ENCODE results near the gene IRX2. TPM values are rescaled to one million over a fixed set of nuclear protein-coding genes. Genes with fewer than 3 reads are reported as not detected.

The IRX2 gene
- polyA plus RNA-seq, 3 donors = not detected

- 91% methylated on average over 12 of the region's 13 CpGs for WGBS (ENCODE audit: insufficient coverage)
- peaks cover 0 to 2% (median 0%) of the 10 kb centered on the region in 3 donors for H3K27me3 Mint-ChIP-seq (ENCODE audit: low read depth in 3 of 3)
- no peak overlapping the region for H3K27ac Mint-ChIP-seq
Observed at GRCh38 chr5:2698581-2698980, 52.9 kb downstream of the IRX2 start.

GRCh38 chr5:2697446-2698200 is 53.9 kb downstream of the IRX2 start:
- no peak overlapping the region for H3K4me2 ChIP-seq (replicated peaks; ENCODE audit: extremely low read depth, low read length, poor library complexity, severe bottlenecking)
- no peak overlapping the region for H3K27ac ChIP-seq (ENCODE audit: low read depth in 1 of 2, low read length in 2 of 2)
- H3K4me1 Mint-ChIP-seq = no peaks in the 10 kb centered on the region
- no peak overlapping the region for H3K9ac ChIP-seq (ENCODE audit: insufficient read depth, low read length, poor library complexity, severe bottlenecking)
- TF ChIP-seq CTCF (IDR thresholded peaks at IDR 0.05) = no peak
- no peak overlapping the region for H3K27ac Mint-ChIP-seq
- H3K36me3 ChIP-seq (replicated peaks in 1 of 2; ENCODE audit: control insufficient read depth in 1 of 2, insufficient read depth in 2 of 2, low read length in 2 of 2) = no peaks in the 10 kb centered on the region
- no peaks in the 10 kb centered on the region for H3K36me3 Mint-ChIP-seq
- WGBS (ENCODE audit: insufficient coverage) = 88% methylated on average over 13 of the region's 23 CpGs
- H3K79me2 ChIP-seq (ENCODE audit: insufficient read depth, low read length) = no peaks in the 10 kb centered on the region
- no peaks in the 10 kb centered on the region for H4K20me1 ChIP-seq (ENCODE audit: insufficient read depth, low read length)
- no peaks in the 10 kb centered on the region for H3K4me1 ChIP-seq (ENCODE audit: control insufficient read depth in 1 of 2, insufficient read depth in 2 of 2, low read length in 2 of 2)
- no peak overlapping the region for H3K4me3 ChIP-seq (replicated peaks in 1 of 3; ENCODE audit: low read depth in 2 of 3, low read length in 3 of 3)
- H3K9me3 Mint-ChIP-seq = peaks cover 0 to 16% (median 0%) of the 10 kb centered on the region in 7 donors
- no peak overlapping the region for H2AFZ ChIP-seq (ENCODE audit: insufficient read depth, low read depth, low read length, poor library complexity, severe bottlenecking)
- H3K27me3 ChIP-seq (ENCODE audit: control insufficient read depth in 2 of 2, insufficient read depth in 2 of 2, low read length in 2 of 2) = no peaks in the 10 kb centered on the region
- intact Hi-C loops (cut with micrococcal nuclease) = no loop called here
- H3K4me3 Mint-ChIP-seq = no peak overlapping the region
- H3K27me3 Mint-ChIP-seq (ENCODE audit: low read depth in 3 of 3) = peaks cover 0 to 2% (median 0%) of the 10 kb centered on the region in 3 donors
- no peak for DNase-seq
- peaks cover 0 to 5% of the 10 kb centered on the region in 2 donors for H3K9me3 ChIP-seq (replicated peaks in 1 of 2; ENCODE audit: control insufficient read depth in 1 of 2, insufficient read depth in 1 of 2, low read length in 2 of 2)

More at GRCh38 chr5:2698581-2698980, 52.9 kb downstream of the IRX2 start:
- no peak overlapping the region for H3K4me2 ChIP-seq (replicated peaks; ENCODE audit: extremely low read depth, low read length, poor library complexity, severe bottlenecking)
- H3K9me3 ChIP-seq (replicated peaks in 1 of 2; ENCODE audit: control insufficient read depth in 1 of 2, insufficient read depth in 1 of 2, low read length in 2 of 2) = peaks cover 0 to 5% of the 10 kb centered on the region in 2 donors
- peaks cover 0 to 16% (median 0%) of the 10 kb centered on the region in 7 donors for H3K9me3 Mint-ChIP-seq
- H2AFZ ChIP-seq (ENCODE audit: insufficient read depth, low read depth, low read length, poor library complexity, severe bottlenecking) = no peak overlapping the region
- no peaks in the 10 kb centered on the region for H4K20me1 ChIP-seq (ENCODE audit: insufficient read depth, low read length)
- no peak overlapping the region for H3K9ac ChIP-seq (ENCODE audit: insufficient read depth, low read length, poor library complexity, severe bottlenecking)
- no peaks in the 10 kb centered on the region for H3K79me2 ChIP-seq (ENCODE audit: insufficient read depth, low read length)
- no peak for TF ChIP-seq CTCF (IDR thresholded peaks at IDR 0.05)
- H3K4me3 Mint-ChIP-seq = no peak overlapping the region
- no peak for DNase-seq
- H3K4me3 ChIP-seq (replicated peaks in 1 of 3; ENCODE audit: low read depth in 2 of 3, low read length in 3 of 3) = no peak overlapping the region
- H3K36me3 Mint-ChIP-seq = no peaks in the 10 kb centered on the region
- H3K27ac ChIP-seq (ENCODE audit: low read depth in 1 of 2, low read length in 2 of 2) = no peak overlapping the region
- H3K4me1 Mint-ChIP-seq = no peaks in the 10 kb centered on the region
- intact Hi-C loops (cut with micrococcal nuclease) = no loop called here
- H3K4me1 ChIP-seq (ENCODE audit: control insufficient read depth in 1 of 2, insufficient read depth in 2 of 2, low read length in 2 of 2) = no peaks in the 10 kb centered on the region
- H3K36me3 ChIP-seq (replicated peaks in 1 of 2; ENCODE audit: control insufficient read depth in 1 of 2, insufficient read depth in 2 of 2, low read length in 2 of 2) = no peaks in the 10 kb centered on the region
- H3K27me3 ChIP-seq (ENCODE audit: control insufficient read depth in 2 of 2, insufficient read depth in 2 of 2, low read length in 2 of 2) = no peaks in the 10 kb centered on the region
